LNCAP (cell line): ENCODE measurements around the gene HOXD8.

Experiments
- TF ChIP-seq, protein P1 (sequence below): fragments of 450-650 bp; IDR thresholded peaks from 2 replicates; pipeline ENCODE4 v1.5.1; 2017; ENCODE audit warnings: mild to moderate bottlenecking

HOXD8 gene

GRCh38 chr2:176155356-176156044 is 26.0 kb downstream of the HOXD8 start:
- TF ChIP-seq, protein P1, sequence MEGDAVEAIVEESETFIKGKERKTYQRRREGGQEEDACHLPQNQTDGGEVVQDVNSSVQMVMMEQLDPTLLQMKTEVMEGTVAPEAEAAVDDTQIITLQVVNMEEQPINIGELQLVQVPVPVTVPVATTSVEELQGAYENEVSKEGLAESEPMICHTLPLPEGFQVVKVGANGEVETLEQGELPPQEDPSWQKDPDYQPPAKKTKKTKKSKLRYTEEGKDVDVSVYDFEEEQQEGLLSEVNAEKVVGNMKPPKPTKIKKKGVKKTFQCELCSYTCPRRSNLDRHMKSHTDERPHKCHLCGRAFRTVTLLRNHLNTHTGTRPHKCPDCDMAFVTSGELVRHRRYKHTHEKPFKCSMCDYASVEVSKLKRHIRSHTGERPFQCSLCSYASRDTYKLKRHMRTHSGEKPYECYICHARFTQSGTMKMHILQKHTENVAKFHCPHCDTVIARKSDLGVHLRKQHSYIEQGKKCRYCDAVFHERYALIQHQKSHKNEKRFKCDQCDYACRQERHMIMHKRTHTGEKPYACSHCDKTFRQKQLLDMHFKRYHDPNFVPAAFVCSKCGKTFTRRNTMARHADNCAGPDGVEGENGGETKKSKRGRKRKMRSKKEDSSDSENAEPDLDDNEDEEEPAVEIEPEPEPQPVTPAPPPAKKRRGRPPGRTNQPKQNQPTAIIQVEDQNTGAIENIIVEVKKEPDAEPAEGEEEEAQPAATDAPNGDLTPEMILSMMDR = no peak

DNA sequence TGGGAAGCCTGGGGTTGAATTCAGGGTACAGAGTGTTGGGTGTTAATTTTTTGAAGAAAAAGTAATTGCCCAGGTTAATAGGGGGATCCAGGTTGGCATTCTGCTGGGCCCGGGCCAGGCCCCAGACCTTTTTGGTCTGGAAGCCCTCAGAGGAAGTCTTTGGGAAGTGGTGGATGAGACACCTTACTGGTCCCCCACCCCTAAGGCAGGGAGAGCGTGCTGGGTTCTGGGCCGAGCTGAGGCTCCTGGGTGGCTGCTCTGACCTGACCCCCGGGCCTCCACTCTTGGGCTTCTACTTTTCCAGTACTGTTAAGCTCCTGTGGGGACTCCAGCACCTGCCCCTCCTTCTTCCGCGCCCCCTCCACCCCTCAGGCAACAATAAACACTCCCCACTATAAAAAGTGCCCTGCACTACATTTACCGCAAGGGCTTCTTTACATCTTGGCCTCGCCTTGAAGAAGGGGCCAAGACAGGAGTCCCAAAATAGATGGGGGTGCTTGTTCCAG is 26.8 kb downstream of the HOXD8 start:
- TF ChIP-seq, protein P1 = no peak

GRCh38 chr2:176156807-176157498 is 27.4 kb downstream of the HOXD8 start, which contains the start of gene HOXD3:
TSS of gene HOXD3 (plus strand) at chr2:176157307. CDS start at chr2:176169115, 11,808 bp downstream.
- TF ChIP-seq, protein P1 = no peak

DNA sequence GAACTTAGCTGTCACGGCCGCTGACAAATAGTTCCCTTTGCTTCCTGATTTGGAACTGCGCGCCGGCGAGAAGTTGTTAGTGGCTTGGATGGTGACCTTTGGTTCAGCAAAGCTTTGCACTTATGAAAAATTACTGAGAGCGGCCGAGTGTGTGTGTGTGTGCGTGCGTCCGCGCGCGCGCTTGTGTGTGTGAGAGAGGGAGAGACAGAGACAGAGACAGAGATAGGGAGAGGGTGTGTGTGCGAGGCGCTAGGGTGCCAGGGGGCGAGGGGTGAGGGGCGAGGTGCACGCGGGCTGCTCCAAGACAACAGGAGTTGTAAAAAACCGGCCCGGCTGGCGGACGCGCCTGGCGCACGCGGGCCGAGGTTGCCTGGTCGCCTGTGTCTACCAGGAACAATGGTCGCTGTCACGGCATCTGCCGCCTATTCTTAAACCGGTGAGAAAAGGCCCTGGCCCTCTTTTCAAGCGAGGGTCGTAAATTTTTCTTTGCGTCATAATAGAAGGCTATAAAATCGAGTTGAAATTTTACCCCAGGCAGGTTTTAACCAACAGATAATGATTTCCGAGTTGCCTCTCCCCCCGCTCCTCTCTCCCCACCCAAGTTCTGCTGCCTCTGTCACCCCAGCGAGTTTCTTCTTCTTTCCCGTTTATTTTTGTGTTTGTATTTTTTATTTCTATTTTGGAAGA is 28.1 kb downstream of the HOXD8 start:
- TF ChIP-seq, protein P1 = no peak

DNA sequence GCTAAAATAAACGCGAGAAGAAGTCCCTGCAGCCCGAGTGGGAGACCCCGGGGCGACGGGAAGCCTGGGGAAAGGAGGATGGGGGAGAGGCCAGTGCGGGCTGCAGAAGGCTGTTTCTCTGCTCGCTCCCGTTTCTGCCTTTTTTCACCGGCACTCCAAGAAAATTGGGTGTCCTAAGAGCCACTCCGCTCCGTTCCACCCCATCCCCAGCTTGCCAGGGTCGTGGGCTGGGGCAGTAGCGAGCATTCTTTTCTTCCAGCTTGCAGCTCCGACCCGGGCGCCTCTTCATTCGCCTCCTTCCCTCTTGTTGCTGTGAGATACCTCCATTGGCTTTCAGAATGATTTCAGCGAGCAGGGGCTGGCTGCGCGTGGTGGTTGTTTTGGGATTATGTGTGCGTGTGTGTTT is 28.7 kb downstream of the HOXD8 start:
- TF ChIP-seq, protein P1 = no peak

DNA sequence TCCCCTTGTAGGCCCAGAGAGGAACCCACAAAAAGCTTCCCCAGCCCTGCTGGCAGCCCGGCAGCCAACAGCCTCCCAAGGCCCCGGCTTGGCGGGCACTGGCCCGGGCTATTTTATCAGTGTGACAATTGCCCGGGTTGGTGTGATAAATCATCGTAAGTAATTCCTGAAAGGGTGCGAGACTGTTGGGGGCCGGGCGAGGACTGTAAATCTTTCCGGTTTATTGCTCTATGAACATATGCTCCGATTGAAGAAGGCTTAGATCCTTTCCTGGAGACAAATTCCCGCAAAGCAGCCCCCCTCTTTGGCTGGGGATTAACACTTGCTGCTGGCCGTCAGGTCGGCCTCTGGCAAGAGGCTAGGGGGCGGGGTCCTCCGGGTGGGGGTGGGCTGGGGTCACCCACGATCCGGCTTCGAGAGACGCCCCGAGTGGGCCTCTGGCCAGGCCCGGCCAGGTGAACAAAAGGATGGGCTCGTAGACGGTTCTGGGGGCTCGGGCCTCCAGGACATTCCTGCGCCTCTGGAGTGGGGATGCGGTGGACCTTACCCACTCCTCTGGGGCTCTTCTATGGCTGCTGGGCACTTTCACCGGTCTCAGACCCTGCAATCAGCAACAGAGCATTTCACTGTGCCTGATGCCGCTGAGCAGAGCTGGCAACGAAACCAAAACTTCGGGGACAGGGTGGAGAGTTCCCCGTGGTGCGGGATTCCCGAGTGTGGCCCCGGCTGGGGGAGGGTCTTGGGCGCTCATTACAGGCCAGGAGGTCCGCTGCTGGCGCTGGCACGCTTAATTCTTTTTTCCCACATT is 29.6 kb downstream of the HOXD8 start:
- TF ChIP-seq, protein P1 = no peak
